ENCODE measurements around the gene SH3RF1.
A peak's percentile ranks its signal among the peaks of the same experiment; 100 is the strongest.

The SH3RF1 gene

DNA sequence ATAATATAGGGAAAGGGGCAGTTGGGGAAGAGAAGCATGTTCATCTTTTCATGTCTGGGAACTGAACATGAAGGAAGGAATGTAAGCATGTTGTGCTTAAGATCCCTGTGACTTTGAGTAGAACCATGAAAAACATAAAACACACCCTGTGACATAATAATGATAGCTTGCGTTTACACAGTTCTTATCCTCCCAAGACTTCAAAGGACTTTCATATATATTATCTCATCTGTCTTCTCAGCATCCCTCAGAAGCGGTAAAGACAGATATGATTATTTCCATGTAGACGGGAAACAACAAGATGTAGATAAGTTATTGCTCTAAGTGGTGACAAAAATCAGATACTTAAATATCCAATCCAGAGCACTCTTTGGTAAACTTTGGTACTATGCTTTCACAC is 3.3 kb upstream of the SH3RF1 start:
- FAIRE-seq: no peak

DNA sequence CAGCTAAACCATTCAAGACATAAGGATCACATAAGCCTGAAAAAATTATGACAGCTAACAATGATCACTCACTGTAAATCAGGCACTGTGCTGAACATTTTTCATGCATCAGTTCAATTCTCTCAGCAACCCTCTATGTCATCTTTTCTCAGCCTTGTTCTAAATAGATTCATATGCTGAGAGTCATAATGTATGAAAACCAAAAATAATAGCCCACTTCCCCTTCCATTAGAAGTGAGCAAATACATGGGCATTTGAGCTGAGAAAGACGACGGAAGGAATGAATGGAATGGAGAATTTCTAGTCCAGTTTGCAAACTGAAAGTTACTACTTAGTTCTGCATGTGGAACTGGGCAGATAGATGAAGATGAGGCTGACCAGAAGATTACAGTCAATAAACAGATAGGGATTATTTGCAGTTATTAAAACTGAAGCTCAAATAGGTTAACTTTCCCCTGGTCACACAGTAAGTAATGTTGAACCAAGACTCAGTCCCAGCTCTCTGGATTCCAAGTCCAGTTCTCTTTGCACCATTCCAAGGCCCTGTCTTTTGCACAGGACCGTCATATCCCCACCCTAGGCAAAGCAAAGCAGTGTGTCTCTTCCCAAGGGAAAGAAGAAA is 1.6 kb upstream of the SH3RF1 start:
- no peak for FAIRE-seq

DNA sequence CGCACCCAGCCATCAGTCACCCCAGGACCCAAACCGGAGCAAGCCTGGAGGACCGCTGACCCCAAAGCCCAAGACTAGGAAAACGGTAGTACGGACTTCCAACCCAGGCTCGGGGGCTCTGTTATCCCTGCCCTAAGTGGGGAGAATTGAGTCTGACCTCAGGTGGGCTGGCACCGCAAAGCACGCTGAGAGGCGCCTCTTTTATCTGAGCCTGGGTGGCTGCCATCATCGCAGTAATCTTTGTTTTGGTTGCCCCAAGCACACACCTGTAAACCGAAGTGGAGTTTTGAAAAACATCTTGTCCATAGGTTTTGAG is 894 bp upstream of the SH3RF1 start:
- FAIRE-seq: no peak

DNA sequence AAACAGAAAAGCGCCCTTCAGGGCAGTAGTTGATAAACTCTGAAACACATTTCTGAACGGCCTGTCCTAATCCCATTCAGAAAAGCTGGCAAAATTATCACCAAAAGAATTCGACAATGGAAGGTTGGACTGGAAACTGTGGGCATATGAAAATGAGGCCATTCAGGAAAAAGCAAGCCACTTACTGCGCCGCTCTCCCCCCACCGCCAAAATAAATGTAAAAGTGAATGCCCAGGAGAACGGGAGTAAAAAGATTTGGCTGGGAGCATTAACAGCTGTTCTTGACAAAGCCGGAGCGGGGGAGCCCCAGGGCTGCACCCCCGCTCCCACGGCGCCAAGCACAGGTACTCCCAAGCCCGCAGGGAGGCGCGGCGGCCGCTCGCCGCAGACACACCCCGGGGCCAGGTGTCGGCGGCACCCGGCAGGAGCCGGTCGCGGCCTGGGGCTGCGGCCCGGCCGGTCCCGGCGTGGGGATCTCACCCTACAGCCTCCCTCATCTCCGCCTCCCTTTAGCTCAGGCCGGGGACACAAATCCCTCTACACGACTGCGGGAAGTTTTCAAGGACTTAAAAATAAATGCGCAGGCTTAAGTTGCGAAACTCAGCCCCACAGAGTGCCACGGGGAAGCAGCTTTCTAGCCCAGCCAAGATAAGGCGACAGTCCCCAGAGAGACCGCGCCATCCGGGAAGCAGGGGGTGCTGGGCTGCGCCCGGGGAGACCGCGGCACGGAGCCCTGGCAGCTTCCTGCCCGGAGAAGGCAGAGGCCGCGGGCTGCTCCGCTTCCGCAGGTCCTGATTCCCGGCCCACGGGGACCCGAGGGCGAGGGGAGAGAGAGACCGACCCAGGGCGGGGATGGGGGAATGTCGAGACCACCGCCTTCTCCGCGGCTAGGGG is 593 bp downstream of the SH3RF1 start:
- no peak for FAIRE-seq

DNA sequence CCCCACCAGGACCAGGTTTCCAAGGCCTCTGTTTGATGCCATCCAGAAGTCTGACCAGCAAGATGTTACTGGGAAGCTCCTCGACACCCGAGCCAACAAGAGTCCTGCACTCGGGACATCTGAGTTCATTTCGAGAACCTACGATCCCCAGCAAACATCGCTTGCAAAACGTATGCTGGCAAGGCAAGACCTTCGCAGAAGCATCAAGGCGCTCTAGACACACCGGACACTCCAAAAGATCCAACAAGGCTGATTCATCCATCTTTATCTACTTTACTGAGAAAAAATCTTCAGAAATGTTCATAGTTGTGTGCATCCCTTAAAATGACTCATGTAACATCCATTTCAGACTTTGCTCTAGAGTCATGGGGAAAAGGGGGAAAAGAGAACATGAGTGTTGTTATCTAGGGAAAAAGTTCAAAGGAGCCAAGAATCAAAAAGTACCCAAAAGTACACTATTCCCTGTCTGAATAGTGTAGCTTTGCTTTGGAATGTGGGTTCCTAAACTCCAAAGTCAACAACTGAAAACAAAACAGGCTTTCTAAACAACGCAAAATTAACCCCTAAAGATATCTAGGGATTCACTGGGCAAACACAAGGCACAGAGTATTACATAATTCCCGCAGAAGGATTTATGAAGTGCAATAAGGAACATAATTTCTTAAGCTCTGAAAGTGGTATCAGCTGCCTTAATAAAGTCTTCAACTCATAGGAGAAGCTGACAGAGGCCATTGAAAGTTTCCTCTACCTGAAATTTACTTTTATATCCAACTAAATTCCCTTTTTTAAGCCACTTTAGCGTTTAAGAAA is 1.6 kb downstream of the SH3RF1 start:
- no peak for FAIRE-seq

DNA sequence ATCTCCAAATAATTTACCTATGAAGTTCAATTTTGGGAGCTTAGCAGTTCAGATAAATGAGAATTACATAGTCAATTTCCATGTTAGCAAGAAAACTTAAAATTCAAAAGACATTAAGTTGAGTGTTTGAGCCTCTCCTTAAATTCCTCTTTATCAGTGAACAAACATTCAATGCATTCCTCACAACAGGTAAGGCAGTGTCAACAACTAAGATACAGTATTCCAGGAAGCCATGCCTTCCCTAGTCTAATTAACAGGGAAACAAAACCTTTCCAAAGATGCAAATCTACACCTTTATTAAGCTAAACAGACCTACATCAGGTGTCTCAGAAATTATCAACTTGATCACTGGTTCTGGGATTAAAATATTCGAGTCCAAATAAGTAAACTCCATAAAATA is 3.7 kb downstream of the SH3RF1 start:
- FAIRE-seq: peak; percentile 72

DNA sequence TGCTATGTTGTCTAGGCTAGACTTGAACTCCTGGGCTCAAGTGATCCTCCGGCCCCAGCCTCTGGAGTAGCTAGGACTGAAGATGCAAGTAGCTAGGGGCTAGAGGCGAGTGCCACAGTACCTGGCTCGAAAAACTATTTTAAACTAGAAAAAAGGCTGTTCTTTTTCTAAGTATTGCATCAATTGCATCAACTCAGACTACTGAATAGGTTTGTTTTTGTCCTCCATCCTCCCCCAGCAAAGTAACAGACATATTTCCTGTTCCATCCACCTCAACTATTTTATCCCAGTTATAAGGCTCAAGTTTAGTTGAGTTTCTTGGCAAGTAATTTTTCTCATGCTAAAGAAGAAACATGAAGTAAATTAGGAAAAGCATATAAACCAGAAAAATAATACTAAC is 4.1 kb downstream of the SH3RF1 start:
- FAIRE-seq: no peak

DNA sequence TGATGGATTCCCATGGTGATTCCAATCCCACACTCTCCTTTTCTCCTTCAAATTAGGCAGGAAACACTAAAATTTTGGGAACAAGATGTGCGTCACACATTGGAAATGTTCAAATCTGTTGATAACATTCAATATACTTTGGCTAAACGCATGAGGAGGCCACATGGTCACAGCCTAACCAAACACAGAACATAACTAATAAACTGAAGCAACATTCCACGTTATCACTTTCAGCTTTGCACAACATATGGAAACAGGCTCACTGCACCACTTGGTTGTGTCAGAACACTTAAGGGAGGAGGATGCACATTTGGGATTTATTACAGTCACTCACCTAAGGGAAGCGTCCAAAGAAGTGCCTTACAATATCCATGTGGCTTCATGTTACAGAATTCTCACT is 4.7 kb downstream of the SH3RF1 start:
- FAIRE-seq: no peak

DNA sequence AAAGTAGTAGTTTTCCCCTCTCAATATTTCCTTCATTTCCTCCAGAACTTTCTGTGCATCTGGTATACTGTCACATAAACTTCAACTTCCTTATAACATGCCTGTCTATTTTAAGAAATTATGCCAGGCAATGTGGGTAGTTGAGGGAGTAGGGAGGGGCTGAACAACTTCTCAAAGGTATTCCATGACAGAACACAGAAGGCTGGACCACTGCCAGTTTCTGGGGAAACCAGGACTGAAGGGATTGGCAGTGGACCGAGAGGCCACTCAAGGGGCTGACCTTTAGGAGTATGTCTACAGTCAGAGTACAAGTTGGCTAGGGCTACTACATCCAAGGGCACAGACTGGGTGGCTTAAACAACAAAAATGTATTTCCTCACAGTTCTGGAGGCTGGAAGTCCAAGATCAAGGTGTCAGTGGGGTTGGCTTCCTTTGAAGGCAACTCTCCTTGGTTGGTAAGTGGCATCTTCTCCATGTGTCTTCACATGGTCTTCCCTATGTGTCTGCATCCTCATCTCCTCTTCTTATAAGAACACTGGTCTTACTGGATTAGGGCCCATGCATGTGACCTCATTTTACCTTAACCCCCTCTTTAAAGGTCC is 6.9 kb downstream of the SH3RF1 start:
- FAIRE-seq: no peak

DNA sequence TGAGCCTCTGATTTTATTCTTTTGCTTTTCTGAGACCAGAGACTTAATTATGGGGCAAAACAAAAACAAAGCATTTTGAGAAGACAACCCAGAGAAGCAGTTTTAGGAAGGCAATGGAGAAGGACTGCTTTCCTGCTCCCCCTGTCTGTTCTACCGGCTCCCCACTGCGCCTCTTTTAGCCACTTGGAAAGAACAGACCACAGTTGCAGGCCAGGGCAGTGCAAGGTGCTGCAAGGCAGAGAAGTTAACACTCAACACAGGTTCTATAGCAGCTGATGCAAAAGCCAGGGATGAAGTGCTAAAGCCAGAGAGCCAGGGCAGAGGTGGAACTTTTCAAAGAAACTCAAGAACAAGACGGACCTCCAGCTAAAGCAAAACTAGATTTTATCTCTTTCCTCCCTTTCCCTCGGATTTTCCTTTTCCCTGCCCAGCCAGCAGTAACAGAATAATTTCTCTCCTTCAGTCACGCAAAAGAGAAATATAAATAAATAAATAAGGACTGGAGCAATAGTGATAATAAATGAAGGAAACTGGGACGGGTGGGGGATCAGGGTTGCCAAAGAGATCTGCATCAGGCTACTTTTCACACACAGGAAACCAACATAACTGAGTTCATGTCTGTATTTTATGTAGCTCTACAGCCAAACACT is 10.4 kb downstream of the SH3RF1 start:
- no peak for FAIRE-seq

DNA sequence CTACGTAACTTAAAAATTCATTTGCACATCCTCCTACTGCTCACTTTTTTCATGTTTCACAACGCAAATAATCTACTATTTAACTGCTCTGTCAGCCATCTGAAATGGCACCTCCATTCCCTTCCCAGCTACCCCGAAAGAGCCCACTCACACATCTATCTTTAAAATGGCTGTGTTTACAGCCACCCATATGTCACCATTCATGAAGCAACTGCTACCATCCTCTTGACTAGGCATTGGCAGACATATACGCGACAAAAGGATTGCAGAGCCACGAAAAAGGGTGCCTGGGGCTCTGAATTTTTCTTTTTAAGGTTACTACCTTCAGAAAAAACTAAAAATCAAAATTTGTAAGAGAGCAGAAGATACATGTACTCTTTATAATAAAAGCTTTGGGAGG is 11.5 kb downstream of the SH3RF1 start:
- FAIRE-seq: no peak

DNA sequence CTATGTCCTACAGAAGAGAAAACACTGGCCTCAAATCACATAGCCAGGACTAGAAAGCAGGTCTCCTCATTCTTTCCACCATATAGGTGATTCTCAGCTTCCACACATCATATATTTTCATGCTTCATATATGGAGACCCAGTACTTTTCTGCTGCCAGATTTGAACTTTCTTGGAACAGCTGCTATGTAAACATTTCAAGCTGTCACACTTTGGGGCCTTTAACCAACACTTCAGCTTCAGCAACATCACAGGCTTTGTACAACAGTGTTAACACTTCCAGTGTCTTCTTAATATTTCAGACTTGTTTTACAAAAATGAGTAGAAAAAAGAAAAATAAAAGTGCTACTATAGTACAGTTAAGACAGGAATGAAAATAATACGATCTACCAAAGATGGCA is 12.6 kb downstream of the SH3RF1 start:
- no peak for FAIRE-seq

DNA sequence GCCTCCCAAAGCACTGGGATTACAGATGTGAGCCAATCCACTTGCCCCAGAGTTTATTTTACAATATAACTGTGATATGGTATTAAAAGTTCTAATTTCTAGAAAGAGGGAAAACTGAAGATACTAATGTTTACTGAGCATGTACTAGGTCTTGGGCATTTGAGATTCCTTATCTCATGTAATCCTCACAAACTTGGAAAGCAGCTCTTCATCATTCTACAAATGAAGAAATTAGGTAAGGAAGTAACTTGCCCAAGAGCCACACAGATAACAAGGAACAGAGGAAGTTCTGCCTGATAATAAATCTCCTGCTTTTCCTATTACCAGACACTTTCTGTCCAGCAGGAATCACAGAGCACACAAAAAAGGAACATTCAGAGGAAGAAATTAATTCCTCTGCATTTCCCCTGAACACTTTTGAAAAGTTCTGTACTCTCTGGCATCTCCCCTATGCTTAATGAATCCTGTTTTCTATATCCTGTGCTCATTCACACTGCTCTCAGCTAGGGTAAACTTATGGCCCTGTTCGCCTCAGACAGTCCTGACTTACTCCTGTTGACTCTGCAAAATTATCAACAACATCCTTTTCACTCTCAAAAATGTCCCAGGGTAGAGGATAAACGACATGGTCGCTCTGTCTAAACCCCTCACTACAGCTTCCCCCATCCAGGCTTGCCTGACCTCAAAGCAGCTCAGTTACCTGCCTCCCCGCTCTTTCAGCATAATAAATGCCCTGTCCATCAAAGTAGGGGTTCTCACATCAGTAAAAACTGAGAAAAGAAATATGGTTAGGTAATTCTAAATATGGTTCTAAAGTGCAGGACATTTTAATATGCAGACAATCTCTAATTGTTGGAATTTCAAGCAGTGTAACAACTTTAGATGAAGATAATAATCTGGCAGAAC is 13.6 kb downstream of the SH3RF1 start:
- FAIRE-seq: no peak

DNA sequence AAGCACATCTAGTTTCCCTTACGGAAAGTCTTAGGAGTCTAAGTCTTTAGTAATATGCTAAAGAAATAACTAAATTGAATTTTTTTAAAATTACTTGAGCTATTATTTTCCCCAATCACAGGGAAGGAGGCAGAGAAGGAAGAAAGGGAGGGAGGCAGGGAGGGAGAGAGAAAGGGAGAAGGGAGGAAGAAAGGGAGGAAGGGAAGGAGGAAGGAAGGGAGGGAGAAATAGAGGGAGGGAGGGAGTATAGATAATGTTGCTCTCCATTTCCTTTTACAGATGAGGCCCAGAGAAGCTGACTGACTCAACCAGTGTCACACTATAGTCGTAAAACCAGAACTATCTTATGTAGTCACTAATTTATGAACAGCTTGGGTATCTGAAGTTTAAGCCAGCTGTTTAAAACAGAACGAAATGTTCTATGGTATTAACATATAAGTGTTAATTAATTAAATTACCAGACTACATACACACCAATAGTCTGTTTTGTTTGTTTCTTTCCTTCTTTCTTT is 14.6 kb downstream of the SH3RF1 start:
- no peak for FAIRE-seq

DNA sequence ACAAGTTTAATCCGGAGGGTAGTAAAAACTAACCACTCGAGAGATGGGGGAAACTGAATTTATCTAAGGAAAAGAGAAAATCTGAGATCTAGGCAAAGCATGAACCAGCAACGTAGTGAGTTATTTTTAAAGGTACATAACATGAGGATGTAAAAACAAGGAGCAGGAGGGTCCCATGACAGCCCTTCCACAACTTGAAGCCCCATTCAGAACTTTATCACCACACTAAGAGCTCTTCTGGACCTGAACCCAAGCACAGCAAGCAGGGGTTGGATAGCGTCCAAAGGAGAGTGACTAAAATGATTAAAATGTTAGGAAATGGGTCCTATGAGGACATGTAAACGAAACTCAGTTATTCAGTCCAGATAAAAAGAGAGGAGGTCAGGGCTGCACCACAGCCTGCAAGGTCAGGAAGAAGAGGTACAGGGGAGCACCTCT is 16.2 kb downstream of the SH3RF1 start:
- no peak for FAIRE-seq

DNA sequence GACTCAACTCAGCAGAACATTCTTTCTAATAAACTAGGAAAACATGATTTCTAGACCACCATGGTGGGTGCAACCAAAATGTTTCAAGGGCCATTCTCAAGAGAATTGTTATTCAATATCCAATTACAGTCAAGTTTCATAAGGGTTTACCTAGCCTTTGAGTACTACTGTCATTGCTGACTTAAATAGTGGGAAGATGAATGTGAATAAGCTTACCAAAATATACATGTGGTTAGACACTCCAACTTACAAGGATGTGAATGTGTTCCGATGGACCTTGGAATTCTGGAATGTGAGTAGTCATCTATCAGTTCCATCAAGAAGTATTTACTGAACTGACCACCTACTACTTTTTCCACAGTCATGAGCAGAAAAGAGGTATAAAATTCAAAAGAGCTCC is 16.9 kb downstream of the SH3RF1 start:
- FAIRE-seq: no peak

DNA sequence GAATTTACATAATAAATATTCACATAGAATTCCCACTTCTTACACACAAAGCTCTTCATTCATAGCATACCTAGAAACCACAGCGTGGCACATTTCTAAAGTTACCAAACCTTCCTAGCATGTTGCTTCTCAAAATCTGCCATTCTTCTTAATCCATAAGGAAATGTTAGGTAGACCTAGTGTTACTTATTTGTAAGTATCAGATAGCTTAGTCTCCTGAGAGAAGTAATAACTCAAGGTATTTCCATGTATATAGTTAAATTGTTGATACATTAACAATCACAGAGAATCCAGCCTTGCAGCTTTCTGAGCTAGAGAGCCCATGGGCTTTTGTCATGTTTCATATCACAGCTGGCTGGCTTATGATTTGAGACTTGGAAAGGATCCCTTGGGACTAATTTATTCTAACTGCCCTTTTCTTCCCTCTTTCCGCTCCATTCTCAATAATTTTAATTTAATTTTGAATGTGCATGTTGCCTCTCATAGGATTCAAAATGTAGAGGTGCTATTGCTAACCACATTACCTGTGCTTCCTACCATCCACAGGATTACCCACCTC is 17.6 kb downstream of the SH3RF1 start:
- no peak for FAIRE-seq

DNA sequence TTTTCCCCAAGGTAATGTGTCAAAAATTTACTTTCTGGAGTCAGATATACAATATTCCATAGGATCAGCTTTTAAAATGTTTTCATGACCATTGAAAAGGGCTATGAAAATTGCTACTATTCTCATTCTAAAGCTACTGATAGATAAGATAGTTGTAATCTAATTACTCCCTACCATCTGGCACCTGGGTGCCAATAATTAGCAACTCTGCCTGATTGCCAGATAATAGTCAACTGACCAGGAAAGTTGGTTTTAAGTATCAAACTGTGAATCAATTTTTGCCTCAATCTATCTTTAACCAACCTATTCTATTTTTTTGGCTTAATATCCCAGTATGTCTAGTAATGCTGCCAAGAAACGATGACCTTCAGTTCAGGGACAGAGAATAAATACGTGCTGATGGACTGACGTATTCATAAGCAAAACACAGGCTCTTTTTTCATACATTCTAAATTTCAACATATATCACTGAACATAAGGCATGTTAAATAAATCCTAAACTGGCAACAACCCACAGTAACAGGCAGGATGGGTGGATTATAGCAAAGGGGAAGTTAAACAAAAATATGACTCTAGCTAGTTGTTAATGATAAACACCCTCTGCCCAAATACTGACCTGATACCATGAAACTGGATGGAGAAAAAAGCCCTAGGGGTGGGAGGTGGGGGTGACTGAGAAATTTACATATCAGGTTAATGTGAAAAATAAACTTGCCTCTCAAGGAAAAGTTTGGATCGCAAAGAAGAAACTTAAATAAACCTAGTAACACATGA is 18.2 kb downstream of the SH3RF1 start:
- no peak for FAIRE-seq

DNA sequence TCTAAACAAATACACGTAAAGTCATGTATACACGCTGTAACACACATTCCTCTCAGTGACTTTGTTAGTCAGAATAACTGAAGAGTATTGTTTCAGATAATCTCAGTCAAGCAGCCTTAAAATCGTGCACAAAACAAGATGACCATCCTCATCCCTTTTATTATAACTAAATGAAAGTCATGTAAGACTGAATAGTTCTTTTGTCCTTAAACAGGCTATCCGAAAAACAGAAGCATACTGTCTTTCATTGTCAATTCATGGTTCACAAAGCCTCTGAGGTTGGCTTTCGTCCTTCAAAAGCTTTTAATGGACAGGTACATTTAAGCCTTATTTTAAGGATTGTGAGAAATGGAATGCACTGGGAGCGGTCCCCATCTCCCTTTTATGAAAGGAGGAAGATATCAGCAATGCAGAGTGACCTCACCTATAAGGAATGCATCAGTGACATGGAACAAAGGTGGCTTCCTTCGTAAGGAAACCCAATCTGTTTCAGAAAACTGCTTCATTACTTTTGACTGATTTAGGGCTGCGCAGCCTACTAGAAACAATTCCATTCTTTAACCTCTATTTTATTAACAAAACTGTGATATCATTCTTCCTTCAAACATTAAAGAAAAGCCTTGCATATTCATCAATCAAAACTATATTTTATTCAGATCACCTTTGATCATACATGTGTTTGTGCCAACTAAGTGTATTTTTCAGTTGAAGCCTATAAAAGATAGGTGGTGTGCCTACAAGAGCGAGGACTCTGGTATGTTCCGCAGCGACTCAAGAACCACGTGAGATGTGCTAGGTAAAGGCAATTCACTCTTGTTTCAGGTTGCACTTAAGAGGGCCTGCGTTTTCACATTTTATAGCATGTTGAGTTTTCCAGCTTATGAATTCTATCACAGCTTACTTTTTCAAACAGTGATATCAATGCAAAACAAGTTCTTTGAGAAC is 19.2 kb downstream of the SH3RF1 start:
- no peak for FAIRE-seq
